ENCODE data around the gene TMEM258. TPM values are rescaled to one million over a fixed set of nuclear protein-coding genes. Genes with fewer than 3 reads are reported as not detected.

TMEM258 gene
- total and polyA plus RNA-seq, 2 of the 4 experiments (the other 2 are of a cell fraction) = 107 to 280 TPM

DNA sequence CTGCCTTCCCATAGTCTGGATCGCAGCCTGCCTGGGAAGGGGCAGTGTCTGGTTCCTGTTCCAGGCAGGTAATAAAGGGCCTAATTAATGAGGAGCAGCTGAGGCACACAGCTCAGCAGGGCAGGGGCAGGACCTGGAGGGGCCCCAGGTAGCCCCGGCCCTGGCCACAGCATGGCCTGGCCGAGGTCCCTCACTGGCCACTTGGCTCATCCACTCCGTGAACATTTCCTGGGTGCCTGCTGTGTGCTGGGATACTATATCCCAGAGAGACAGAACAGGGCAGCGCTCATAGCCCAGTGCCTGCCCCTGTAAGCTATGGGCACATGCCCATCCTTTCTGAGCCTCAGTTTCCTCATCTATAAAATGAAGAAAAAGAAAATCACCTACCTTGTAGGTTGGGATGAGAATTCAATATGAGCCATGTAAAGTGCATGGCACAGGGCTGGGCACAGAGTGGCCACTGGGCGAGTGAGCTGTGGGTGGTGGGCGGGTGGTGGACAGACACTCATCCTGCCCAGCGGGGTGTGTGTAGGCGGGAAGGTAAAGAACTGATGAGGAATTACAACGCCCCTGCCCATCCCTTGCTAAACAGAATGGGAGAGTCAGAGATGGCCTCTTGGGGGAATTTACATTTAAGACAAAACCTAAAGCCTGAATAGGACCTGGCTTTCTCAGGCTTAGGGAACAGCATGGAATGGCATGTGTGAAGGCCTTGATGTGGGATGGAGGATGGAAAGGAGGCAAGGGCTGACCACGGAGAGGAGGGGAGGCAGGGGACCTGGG is 30.8 kb downstream of the TMEM258 start:
- Histone ChIP-seq H3K9ac (ENCODE audit: low read depth, low read length) (no peak overlapping the region), H2BK20ac (ENCODE audit: low read depth, low read length) (no peak overlapping the region), H3K4me2 (ENCODE audit: low read depth, low read length) (no peak overlapping the region), H3K9me3 (ENCODE audit: control insufficient read depth, insufficient read depth, low read length) (no peaks in the 10 kb centered on the region), H3K27me3 (ENCODE audit: control insufficient read depth, insufficient read depth, low read length) (no peaks in the 10 kb centered on the region; the same call in 1 of the 2 replicates), H4K91ac (ENCODE audit: insufficient read depth, low read depth, low read length) (no peak overlapping the region), H3K79me1 (ENCODE audit: low read depth in 1 of 2, low read length in 2 of 2) (0 out of 4 replicates have a peak, but pooled peaks cover 0 to 3% of the 10 kb centered on the region in 2 experiments), H3K36me3 (ENCODE audit: control insufficient read depth, insufficient read depth, low read length) (no peaks in the 10 kb centered on the region), H3K4ac (ENCODE audit: low read depth, low read length) (no peak overlapping the region), H3K18ac (ENCODE audit: low read depth, low read length) (no peak overlapping the region), H2BK5ac (ENCODE audit: low read depth, low read length, poor library complexity, severe bottlenecking) (no peak overlapping the region), H3K23ac (ENCODE audit: low read depth, low read length) (no peak overlapping the region), H3K4me3 (ENCODE audit: insufficient read depth, low read depth, low read length) (no peak overlapping the region), H3K27ac (ENCODE audit: insufficient read depth, low read length) (no peak overlapping the region), H2AFZ (replicated peaks; ENCODE audit: low read length, poor library complexity) (no peak overlapping the region), H4K20me1 (ENCODE audit: insufficient read depth, low read length) (no peaks in the 10 kb centered on the region), H2BK120ac (ENCODE audit: low read depth, low read length) (no peak overlapping the region), H3K14ac (replicated peaks; ENCODE audit: low read depth, low read length) (no peak overlapping the region), H3K9me1 (ENCODE audit: insufficient read depth, low read length) (no peaks in the 10 kb centered on the region), H3K56ac (ENCODE audit: extremely low read depth, insufficient read depth, low read length) (no peak overlapping the region), H2AK5ac (ENCODE audit: low read depth, low read length) (no peak overlapping the region), H3K4me1 (ENCODE audit: control insufficient read depth, insufficient read depth, low read length) (peaks cover 3% of the 10 kb centered on the region), H4K8ac (ENCODE audit: low read depth in 2 of 2, low read length in 2 of 2) (no peak overlapping the region), H2BK15ac (ENCODE audit: low read depth, low read length) (no peak overlapping the region), H2AK9ac (replicated peaks; ENCODE audit: low read depth, low read length, poor library complexity) (peak overlapping the region; percentile 42), H4K5ac (ENCODE audit: low read depth, low read length) (no peak overlapping the region)
- no peak for TF ChIP-seq SMC3 (IDR thresholded peaks at IDR 0.05; ENCODE audit: low read depth, low read length)
- POLR2A ChIA-PET (ENCODE audit: unreplicated experiment) = no interaction called here
- BruUV-seq (replicated peaks) = no TSS peak
- in situ Hi-C loops (cut with MboI; ENCODE audit: low sequenced_read_pairs) (no loop called here), intact Hi-C loops (cut with micrococcal nuclease) (no loop called here), dilution Hi-C loops (cut with HindIII; ENCODE audit: low sequenced_read_pairs, unreplicated experiment) (no loop called here)
- WGBS, 2 experiments (ENCODE audit: extremely low coverage in 2 of 2, insufficient read length in 1 of 2) = 79% methylated on average over 6 of the region's 11 CpGs; no CpG with 5 or more reads in 1 of the 2 experiments
- CTCF ChIA-PET = no interaction called here
- no peak for ATAC-seq (ENCODE audit: low read depth)
- DNase-seq = no peak

Data from IMR-90 (cell line).